ENCODE results near the gene OR6C74.

OR6C74 gene

GRCh38 chr12:55244309-55244708 is at the start of gene OR6C74:
OR6C74 (plus strand) TSS chr12:55244609; CDS start chr12:55247288, 2,679 bp downstream.
- no peak for DNase-seq

GRCh38 chr12:55220725-55221124 is 23.7 kb upstream of the OR6C74 start, which contains the start of gene OR10A7:
OR10A7 (plus strand) TSS chr12:55221025; CDS start chr12:55221025, 0 bp downstream.
- DNase-seq, result no peak

- no peak for DNase-seq
Measured at GRCh38 chr12:55226523-55226922, 17.9 kb upstream of the OR6C74 start.

GRCh38 chr12:55227643-55228042 is 16.8 kb upstream of the OR6C74 start:
- DNase-seq, result no peak

GRCh38 chr12:55246159-55246558 is 1.8 kb downstream of the OR6C74 start:
- DNase-seq, result no peak

GRCh38 chr12:55250944-55251343 is 6.5 kb downstream of the OR6C74 start:
- peak; percentile 12 for DNase-seq

GRCh38 chr12:55253281-55253680 is 8.9 kb downstream of the OR6C74 start:
- no peak for DNase-seq

- no peak for DNase-seq
Measured at GRCh38 chr12:55256831-55257230, 12.4 kb downstream of the OR6C74 start.

GRCh38 chr12:55258303-55258702 is 13.9 kb downstream of the OR6C74 start:
- no peak for DNase-seq

- DNase-seq, result no peak
Measured at GRCh38 chr12:55280991-55281390, 36.6 kb downstream of the OR6C74 start.

GRCh38 chr12:55289999-55290398 is 45.6 kb downstream of the OR6C74 start:
- DNase-seq, result no peak

Measured in OCI-M1 (cell line).